GM23338 (cell line): ENCODE results near the gene RAD51B. TPM values are rescaled to one million over a fixed set of nuclear protein-coding genes. Genes with fewer than 3 reads are reported as not detected.

Experiments
- ATAC-seq: fragments of 200-7000 bp; cut with Tn5 transposase; 3 replicates; pipeline ENCODE4 v1.9.1; 2020
- DNase-seq: peaks from one replicate; pipeline ENCODE4 v3.0.0-alpha.2; 2015; ENCODE audit warnings: low spot score
- H2AFZ ChIP-seq: fragments of 200-600 bp; sonication (generic); 2 replicates; pipeline ENCODE4 v1.8.0; 2016; ENCODE audit warnings: antibody characterized with exemption, mild to moderate bottlenecking, moderate library complexity
- H3F3A ChIP-seq: fragments of 200-600 bp; sonication (generic); replicated peaks from 2 replicates; pipeline ENCODE4 v1.8.0; 2017; ENCODE audit warnings: antibody characterized with exemption, mixed run types, low read depth
- H3K27ac ChIP-seq: fragments of 200-600 bp; sonication (generic); 2 replicates; pipeline ENCODE4 v1.6.1; 2016; ENCODE audit warnings: low read depth
- H3K27me3 ChIP-seq: fragments of 200-600 bp; sonication (generic); 2 replicates; pipeline ENCODE4 v1.8.0; 2016; ENCODE audit warnings: mild to moderate bottlenecking, mixed run types, moderate library complexity; ENCODE audit not compliant: insufficient read depth
- H3K36me3 ChIP-seq: fragments of 200-600 bp; sonication (generic); 2 replicates; pipeline ENCODE4 v1.8.0; 2016; ENCODE audit warnings: mild to moderate bottlenecking; ENCODE audit not compliant: insufficient read depth
- H3K4me1 ChIP-seq: fragments of 200-600 bp; sonication (generic); 2 replicates; pipeline ENCODE4 v1.8.0; 2016; ENCODE audit warnings: mild to moderate bottlenecking, moderate library complexity; ENCODE audit not compliant: insufficient read depth
- H3K4me2 ChIP-seq: fragments of 200-600 bp; sonication (generic); 2 replicates; pipeline ENCODE4 v1.7.1; 2017; ENCODE audit warnings: mixed run types
- H3K4me3 ChIP-seq: fragments of 200-600 bp; sonication (generic); 2 replicates; pipeline ENCODE4 v1.6.1; 2016; ENCODE audit warnings: mixed run types
- H3K79me2 ChIP-seq: fragments of 200-600 bp; sonication (generic); replicated peaks from 2 replicates; pipeline ENCODE4 v1.8.0; 2017; ENCODE audit warnings: mild to moderate bottlenecking; ENCODE audit not compliant: insufficient read depth
- H3K9me2 ChIP-seq: fragments of 200-600 bp; sonication (generic); 2 replicates; pipeline ENCODE4 v1.8.0; 2017; ENCODE audit not compliant: insufficient read depth
- H4K20me1 ChIP-seq: fragments of 200-600 bp; sonication (generic); replicated peaks from 2 replicates; pipeline ENCODE4 v1.8.0; 2017; ENCODE audit warnings: mild to moderate bottlenecking; ENCODE audit not compliant: insufficient read depth
- H3K27ac Mint-ChIP-seq: 2 replicates; pipeline ENCODE4 v1.8.0; 2020; ENCODE audit warnings: inconsistent platforms, mild to moderate bottlenecking, moderate library complexity, mixed read lengths
- H3K27me3 Mint-ChIP-seq: 3 replicates; pipeline ENCODE4 v1.8.0; 2022; ENCODE audit warnings: low read depth, mild to moderate bottlenecking, moderate library complexity, mixed read lengths, inconsistent platforms; ENCODE audit not compliant: insufficient read depth, poor library complexity
- H3K36me3 Mint-ChIP-seq: 3 replicates; pipeline ENCODE4 v1.8.0; 2021; ENCODE audit warnings: low read depth, mild to moderate bottlenecking, inconsistent platforms, moderate library complexity, mixed read lengths
- H3K4me1 Mint-ChIP-seq: 3 replicates; pipeline ENCODE4 v1.8.0; 2020; ENCODE audit warnings: mild to moderate bottlenecking, inconsistent platforms, mixed read lengths
- H3K4me3 Mint-ChIP-seq: 3 replicates; pipeline ENCODE4 v1.8.0; 2021; ENCODE audit warnings: moderate library complexity, mild to moderate bottlenecking, inconsistent platforms, mixed read lengths
- H3K9me3 Mint-ChIP-seq: 3 replicates; pipeline ENCODE4 v1.8.0; 2020; ENCODE audit warnings: moderate library complexity, mild to moderate bottlenecking, inconsistent platforms, mixed read lengths
- CTCF ChIP-seq, 2 experiments: fragments of 200-600 bp in 1 of 2; sonication (generic) in 1 of 2; conservative IDR thresholded peaks; 2 replicates each; pipeline versions ENCODE4 v1.5.1 to v1.6.1; 2016 to 2017; ENCODE audit warnings: antibody characterized with exemption in 2 of 2, low read depth in 2 of 2, mild to moderate bottlenecking in 2 of 2, moderate library complexity in 1 of 2
- EZH2 ChIP-seq: fragments of 200-600 bp; sonication (generic); IDR thresholded peaks from one replicate; pipeline ENCODE4 v1.8.0; 2017; ENCODE audit warnings: antibody characterized with exemption, mild to moderate bottlenecking, low read depth; ENCODE audit not compliant: unreplicated experiment
- EZH2phosphoT487 ChIP-seq: fragments of 200-600 bp; sonication (generic); IDR thresholded peaks from one replicate; pipeline ENCODE4 v1.8.1; 2018; ENCODE audit warnings: antibody characterized with exemption; ENCODE audit not compliant: unreplicated experiment
- POLR2AphosphoS5 ChIP-seq: IDR thresholded peaks from 2 replicates; pipeline ENCODE4 v1.6.1; 2016; ENCODE audit warnings: antibody characterized with exemption, low read depth
- REST ChIP-seq: IDR thresholded peaks from one replicate; pipeline ENCODE4 v1.6.1; 2018; ENCODE audit warnings: antibody characterized with exemption; ENCODE audit not compliant: unreplicated experiment
- ZNF114 ChIP-seq: fragments of 250-450 bp; sonication (Bioruptor Pico); IDR thresholded peaks from 2 replicates; pipeline ENCODE4 v1.5.0; 2020; ENCODE audit warnings: mild to moderate bottlenecking, moderate library complexity
- ZNF331 ChIP-seq: fragments of 250-450 bp; sonication (Bioruptor Pico); IDR thresholded peaks from 2 replicates; pipeline ENCODE4 v1.5.0; 2020; ENCODE audit warnings: low read depth, mild to moderate bottlenecking, moderate library complexity
- ZNF462 ChIP-seq: fragments of 250-450 bp; sonication (Bioruptor Pico); IDR thresholded peaks from 2 replicates; pipeline ENCODE4 v1.5.0; 2020; ENCODE audit warnings: mild to moderate bottlenecking, moderate library complexity
- polyA plus RNA-seq: library from polyadenylated mRNA; unstranded; fragments of >200 nt; fragmentation: Nextera tagmentation; extraction: Ambion mirVana; gene quantifications from 2 replicates; pipeline ENCODE4 v1.2.1, GENCODE V29; 2016
- total RNA-seq: library from RNA; depleted of rRNA; stranded (reverse); fragments of >200 nt; shearing (Covaris generic); gene quantifications from 2 replicates; pipeline ENCODE4 v1.2.3, GENCODE V29; 2014

Gene RAD51B
- total and polyA plus RNA-seq, 2 experiments from 2014 or later, result 15.7 to 29.1 TPM

GRCh38 chr14:68241862-68242487 is 422.4 kb downstream of the RAD51B start:
- no peaks in the 10 kb centered on the region for H3F3A ChIP-seq
- H3K4me1 ChIP-seq, result peaks cover 9% of the 10 kb centered on the region; the same call in 1 of the 2 replicates
- no peak overlapping the region for H3K27ac Mint-ChIP-seq
- no peaks in the 10 kb centered on the region for H3K36me3 Mint-ChIP-seq
- H3K27me3 Mint-ChIP-seq, result peaks cover 4% of the 10 kb centered on the region
- no peaks in the 10 kb centered on the region for H3K27me3 ChIP-seq
- no peaks in the 10 kb centered on the region for H3K9me3 Mint-ChIP-seq
- no peak for TF ChIP-seq EZH2phosphoT487
- no peak for TF ChIP-seq EZH2
- no peak for TF ChIP-seq REST
- no peaks in the 10 kb centered on the region for H3K9me2 ChIP-seq
- H2AFZ ChIP-seq, result no peak overlapping the region
- no peaks in the 10 kb centered on the region for H4K20me1 ChIP-seq
- DNase-seq (no peak), ATAC-seq (no peak)
- H3K79me2 ChIP-seq, result no peaks in the 10 kb centered on the region
- H3K36me3 ChIP-seq, result no peaks in the 10 kb centered on the region
- H3K4me1 Mint-ChIP-seq, result peaks cover 24% of the 10 kb centered on the region
- no peak overlapping the region for H3K4me2 ChIP-seq
- no peak overlapping the region for H3K4me3 ChIP-seq
- no peak overlapping the region for H3K4me3 Mint-ChIP-seq
- H3K27ac ChIP-seq, result no peak overlapping the region

GRCh38 chr14:68243450-68244010 is 424.0 kb downstream of the RAD51B start:
- no peaks in the 10 kb centered on the region for H3K9me3 Mint-ChIP-seq
- H3K27ac Mint-ChIP-seq, result no peak overlapping the region
- no peak for ATAC-seq
- H3F3A ChIP-seq, result no peaks in the 10 kb centered on the region
- H3K4me1 ChIP-seq, result peaks cover 21% of the 10 kb centered on the region
- DNase-seq, result no peak
- no peak overlapping the region for H3K4me3 Mint-ChIP-seq
- no peaks in the 10 kb centered on the region for H3K36me3 Mint-ChIP-seq
- H3K27me3 ChIP-seq, result no peaks in the 10 kb centered on the region
- H3K27me3 Mint-ChIP-seq, result peaks cover 2% of the 10 kb centered on the region
- no peak overlapping the region for H3K4me3 ChIP-seq
- H3K36me3 ChIP-seq, result no peaks in the 10 kb centered on the region
- H2AFZ ChIP-seq, result no peak overlapping the region
- H4K20me1 ChIP-seq, result no peaks in the 10 kb centered on the region
- no peaks in the 10 kb centered on the region for H3K79me2 ChIP-seq
- H3K4me2 ChIP-seq, result no peak overlapping the region
- no peaks in the 10 kb centered on the region for H3K9me2 ChIP-seq
- H3K4me1 Mint-ChIP-seq, result peaks cover 40% of the 10 kb centered on the region
- no peak overlapping the region for H3K27ac ChIP-seq
- TF ChIP-seq ZNF114 (CRISPR knock-in tag) (no peak), EZH2 (no peak), CTCF (conservative IDR thresholded peaks at IDR 0.05; ENCODE audit: low read depth in 2 of 2) (no peak), ZNF331 (CRISPR knock-in tag) (no peak), ZNF462 (CRISPR knock-in tag) (no peak), POLR2AphosphoS5 (no peak)
